GM19025 (cell line): ENCODE measurements around the gene CLCN6.

Experiments used
- ATAC-seq: cut with Tn5 transposase; IDR thresholded peaks from one replicate; pipeline ENCODE4 v1.9.1; 2021; ENCODE audit warnings: mild to moderate bottlenecking, low read depth, moderate library complexity; ENCODE audit not compliant: unreplicated experiment

Gene CLCN6

GRCh38 chr1:11891433-11892186, 85.6 kb downstream of the CLCN6 start:
- no peak for ATAC-seq
